Islet of Langerhans (tissue), 1 donor: ENCODE data around the gene SSR1.

ENCODE experiments used
- FAIRE-seq: peaks from one replicate; lab custom pipeline; 2011; peaks lifted over from hg19 to GRCh38; lab: Jason Lieb, UNC

SSR1 gene

GRCh38 chr6:7237653-7238188, 75.3 kb downstream of the SSR1 start:
- FAIRE-seq: no peak

GRCh38 chr6:7236306-7237209, 76.4 kb downstream of the SSR1 start:
- FAIRE-seq: no peak

GRCh38 chr6:7235712-7236305, 77.2 kb downstream of the SSR1 start:
- FAIRE-seq: no peak

- FAIRE-seq: no peak
Measured at GRCh38 chr6:7234547-7234946, 78.5 kb downstream of the SSR1 start.

- FAIRE-seq: no peak
Measured at GRCh38 chr6:7232351-7232750, 80.6 kb downstream of the SSR1 start.

GRCh38 chr6:7230956-7231713, 81.9 kb downstream of the SSR1 start:
- FAIRE-seq: no peak

GRCh38 chr6:7230327-7230691, 82.7 kb downstream of the SSR1 start:
- no peak for FAIRE-seq

- no peak for FAIRE-seq
Measured at GRCh38 chr6:7229376-7230326, 83.3 kb downstream of the SSR1 start.

GRCh38 chr6:7228662-7229375, 84.2 kb downstream of the SSR1 start:
- no peak for FAIRE-seq

- FAIRE-seq: no peak
Measured at GRCh38 chr6:7224731-7225130, 88.3 kb downstream of the SSR1 start.

- FAIRE-seq: no peak
Measured at GRCh38 chr6:7222197-7222596, 90.8 kb downstream of the SSR1 start.

GRCh38 chr6:7219310-7219709, 93.7 kb downstream of the SSR1 start:
- FAIRE-seq: no peak

GRCh38 chr6:7218406-7218988, 94.5 kb downstream of the SSR1 start:
- FAIRE-seq: no peak
